HG02970 (cell line): Measurements from ENCODE around the gene SGF29.
"Not testable (repeated sequence)": the region's sequence is repeated elsewhere in the genome, so short reads cannot be mapped to it uniquely, and the experiment has no call there.

Experiments used
- ATAC-seq: cut with Tn5 transposase; IDR thresholded peaks from one replicate; pipeline ENCODE4 v1.9.1; 2021; ENCODE audit warnings: mild to moderate bottlenecking, moderate library complexity, moderate number of reproducible peaks; ENCODE audit not compliant: unreplicated experiment, low FRiP score

SGF29 gene

DNA sequence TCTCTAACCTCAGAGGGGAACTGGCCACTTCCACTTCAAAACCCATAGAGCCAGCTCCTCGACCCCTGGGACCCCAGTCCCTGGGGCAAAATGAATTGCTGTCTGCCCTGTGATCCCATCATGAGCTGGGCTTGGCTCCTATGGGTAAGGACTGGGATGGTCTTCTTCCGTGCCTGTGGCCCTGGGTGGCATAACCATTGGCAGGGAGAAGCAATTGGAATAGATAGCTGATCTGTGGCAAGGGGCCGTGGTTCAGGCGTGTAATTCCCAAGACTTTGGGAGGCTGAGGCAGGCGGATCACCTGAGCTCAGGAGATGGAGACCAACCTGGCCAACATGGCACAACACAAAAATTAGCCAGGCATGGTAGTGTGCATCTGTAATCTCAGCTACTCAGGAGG is 38.8 kb downstream of the SGF29 start:
- no peak for ATAC-seq

GRCh38 chr16:28592979-28593553 is 39.3 kb downstream of the SGF29 start:
- ATAC-seq, result no peak

- not testable (repeated sequence) for ATAC-seq
Observed at GRCh38 chr16:28595451-28595850, 41.7 kb downstream of the SGF29 start.

GRCh38 chr16:28596115-28596630 is 42.5 kb downstream of the SGF29 start:
- no peak for ATAC-seq

DNA sequence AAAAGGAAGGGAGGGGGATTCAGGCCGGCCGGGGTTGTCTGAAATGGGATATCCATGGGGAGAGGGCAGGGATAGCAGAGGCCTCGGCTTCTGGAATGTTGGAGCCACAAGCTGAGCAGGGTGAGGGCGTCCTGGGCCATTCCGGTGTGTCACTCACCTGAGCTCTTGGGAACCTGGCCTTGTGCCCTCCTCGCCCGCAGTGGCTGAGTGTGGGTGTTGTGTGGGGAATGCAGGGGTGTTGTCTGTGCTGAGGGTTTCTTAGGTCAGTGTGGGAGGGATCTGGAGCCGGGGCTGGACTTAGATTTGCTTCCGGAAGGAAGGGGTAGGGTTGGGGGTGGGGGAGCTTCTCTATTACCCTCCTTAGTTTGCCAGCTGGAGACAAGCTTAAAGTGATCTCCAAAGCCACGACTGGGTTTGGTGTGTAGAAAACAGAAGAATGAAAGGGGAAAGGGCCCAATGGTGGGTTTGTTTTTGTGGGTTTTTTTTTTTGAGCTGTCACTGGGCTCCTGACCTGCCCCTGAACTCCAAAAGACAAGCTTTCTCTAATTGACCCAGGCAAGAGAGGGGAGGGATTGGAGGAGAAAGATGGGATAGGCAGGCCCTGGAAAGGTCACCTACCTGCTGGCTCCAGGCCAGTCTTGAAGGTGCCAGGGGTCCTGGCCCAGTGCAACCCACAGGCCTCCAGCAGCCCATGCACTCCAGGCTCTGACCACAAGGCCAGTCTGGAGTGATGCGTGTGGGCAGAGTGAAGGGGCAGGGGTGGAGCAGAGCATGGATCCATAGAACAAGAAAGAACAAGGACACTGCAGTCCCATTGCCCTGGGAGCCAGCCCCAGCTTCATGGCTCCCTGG is 43.3 kb downstream of the SGF29 start, which contains the start of gene SULT1A2:
TSS of gene SULT1A2 (minus strand) at position 211 of the 852 bp plus-strand sequence. CDS start 1,120 bp downstream, outside the sequence.
- no peak for ATAC-seq

- no peak for ATAC-seq
Observed at GRCh38 chr16:28597692-28598261, 44.1 kb downstream of the SGF29 start.

DNA sequence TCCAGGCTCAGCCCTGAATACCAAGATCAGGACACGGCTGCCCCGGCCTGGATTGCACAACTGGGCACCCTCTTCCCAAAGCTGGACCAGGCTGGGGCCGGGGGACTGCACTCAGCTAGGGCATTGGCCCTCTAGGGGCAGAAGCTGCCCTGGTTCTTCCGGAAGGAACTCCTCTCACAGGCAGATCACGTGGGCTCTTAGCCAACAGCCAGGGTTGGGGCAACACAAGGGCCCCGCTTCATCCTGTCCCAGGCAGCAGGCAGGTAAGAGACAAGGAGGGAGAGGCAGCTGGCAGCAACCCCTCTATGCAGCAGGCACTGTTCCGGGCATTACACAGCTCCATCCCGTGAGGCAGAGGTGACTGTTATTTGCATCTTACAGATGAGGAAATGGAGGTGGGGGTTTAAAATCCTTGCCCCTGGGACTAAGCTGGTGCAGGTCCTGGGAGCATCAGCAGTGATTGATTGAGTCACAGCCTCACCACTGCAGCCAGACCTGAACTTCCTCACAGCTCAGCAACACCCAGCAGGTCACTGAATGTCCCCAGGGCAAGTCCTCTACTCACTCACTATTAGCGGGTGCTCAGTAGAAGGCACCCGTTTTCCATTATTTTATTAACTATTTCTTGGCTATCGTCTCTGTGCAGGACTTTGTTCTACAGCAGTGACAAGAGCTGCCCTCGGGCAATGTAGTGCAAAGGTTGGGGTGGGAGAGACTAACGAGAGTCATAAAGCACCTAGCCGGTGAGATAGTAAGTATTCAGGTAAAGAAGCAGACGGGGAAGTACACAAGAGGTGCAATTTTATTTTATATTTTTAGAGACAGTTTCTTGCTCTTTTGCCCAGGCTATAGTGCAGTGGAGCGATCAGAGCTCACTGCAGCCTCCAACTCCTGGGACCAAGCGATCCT is 45.9 kb downstream of the SGF29 start:
- ATAC-seq, result not testable (repeated sequence)

DNA sequence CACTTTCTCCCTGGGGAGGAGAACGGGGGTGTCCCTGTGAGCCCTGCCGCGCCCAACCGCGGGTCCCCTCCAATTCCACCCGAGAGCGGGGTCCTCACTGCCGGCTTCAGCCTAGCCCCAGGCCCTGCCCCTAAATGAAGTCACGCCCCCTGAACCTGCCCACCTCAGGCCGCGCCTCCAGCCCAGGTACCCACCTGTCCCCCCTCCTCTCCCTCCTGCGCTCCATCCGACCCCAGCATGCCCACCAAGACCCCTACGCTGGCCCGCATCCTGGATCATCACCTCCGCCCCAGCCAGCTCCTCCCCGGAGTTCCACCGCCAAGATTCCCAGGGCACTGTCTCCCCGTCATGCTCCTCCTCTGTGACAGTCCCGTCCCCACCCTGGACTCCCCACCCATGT is 47.2 kb downstream of the SGF29 start:
- ATAC-seq, result not testable (repeated sequence)

GRCh38 chr16:28601589-28601988 is 47.9 kb downstream of the SGF29 start:
- ATAC-seq, result not testable (repeated sequence)

DNA sequence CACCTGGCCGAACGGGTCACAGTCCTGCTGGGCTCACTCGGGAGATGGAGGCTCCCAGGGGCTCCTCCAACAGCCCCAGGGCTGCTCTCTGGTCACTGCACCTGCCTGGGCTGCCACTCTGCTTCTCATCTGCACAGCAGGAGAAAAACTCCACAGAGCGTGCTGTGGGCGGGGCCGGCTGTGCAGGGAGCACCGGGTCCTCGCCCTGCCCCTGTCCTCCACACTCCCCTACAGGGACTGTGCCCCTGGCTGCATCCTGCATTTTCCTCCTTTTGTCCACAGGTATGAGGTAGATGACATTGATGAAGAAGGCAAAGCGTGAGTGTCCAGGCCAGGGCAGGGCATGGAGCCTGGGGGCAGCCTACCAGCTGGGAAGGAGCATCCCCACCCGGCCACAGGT is 48.3 kb downstream of the SGF29 start:
- ATAC-seq, result not testable (repeated sequence)

DNA sequence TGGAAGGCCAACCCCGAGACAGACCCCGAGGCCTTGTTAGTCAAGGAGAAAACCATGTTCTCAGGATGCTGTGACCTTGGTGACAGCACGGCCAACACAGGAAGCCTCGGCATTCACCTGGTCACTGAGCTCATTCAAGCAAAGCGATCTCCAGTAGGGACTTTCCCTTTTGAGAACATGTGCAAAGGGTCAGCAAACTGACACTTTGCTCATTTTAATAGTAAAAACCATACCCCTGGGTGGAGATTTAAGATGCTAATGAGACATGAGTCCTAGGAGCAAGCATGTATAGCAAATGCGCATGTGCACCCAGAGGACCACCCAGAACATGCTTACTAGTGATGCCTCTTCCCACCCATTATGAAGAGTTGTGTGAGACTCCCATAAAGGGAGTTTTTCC is 48.8 kb downstream of the SGF29 start:
- no peak for ATAC-seq

DNA sequence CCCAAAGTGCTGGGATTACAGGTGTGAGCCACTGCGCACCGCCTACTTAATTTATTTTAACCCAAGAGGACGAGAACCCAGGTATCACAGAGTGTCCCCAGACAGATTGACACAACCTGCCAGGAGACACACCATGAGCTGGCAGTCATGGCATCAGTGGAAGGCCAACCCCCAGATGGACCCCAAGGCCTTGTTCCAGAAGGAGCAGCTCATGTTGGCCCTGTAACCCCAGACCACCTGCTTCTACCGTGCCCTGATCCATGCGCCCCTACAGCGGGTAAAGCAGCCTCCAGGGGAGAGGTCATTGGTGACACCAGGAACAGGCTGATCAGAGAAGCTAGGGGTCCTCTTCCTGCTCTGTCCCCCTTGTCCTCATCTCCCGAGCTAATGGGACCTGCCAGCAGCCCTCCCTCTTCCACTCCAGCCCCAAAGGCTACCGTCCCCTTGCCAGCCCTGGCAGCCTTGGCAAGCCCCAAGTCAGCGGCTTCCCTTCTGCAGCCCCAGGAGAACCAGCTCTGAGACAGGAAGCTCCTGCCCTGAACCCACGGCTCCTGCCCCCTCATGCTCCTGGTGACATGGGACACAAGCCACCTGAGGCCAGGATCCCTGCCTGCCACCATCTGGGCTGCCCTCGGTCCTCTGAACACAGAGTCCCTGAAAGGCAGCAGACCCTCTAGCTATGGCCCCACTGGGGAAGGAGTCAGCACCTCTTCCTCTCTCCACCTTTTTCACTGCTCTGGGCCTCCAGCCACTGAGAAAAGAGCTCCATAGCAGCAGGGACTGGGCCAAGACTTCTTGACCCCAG is 49.9 kb downstream of the SGF29 start:
- ATAC-seq, result no peak

DNA sequence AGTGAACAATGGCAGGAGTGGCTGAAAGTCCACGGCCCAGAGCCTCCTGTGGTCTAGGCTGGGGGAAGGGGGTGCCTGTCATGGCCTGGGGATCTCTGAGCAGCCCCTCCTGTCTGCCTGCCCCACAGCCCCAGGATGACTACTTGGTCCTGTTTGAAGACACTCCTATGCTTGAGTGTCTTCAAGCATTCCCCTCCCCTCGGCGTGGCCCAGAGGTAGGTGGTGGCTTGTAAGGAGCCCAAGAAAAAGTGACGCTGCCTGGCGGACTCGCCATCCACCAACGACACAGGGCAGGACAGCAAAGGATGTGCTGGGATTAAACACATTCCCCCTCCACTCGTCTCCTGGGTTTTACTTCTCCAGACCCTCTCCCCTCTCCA is 50.5 kb downstream of the SGF29 start:
- ATAC-seq, result no peak

GRCh38 chr16:28606291-28607115 is 52.8 kb downstream of the SGF29 start:
- ATAC-seq, result no peak

DNA sequence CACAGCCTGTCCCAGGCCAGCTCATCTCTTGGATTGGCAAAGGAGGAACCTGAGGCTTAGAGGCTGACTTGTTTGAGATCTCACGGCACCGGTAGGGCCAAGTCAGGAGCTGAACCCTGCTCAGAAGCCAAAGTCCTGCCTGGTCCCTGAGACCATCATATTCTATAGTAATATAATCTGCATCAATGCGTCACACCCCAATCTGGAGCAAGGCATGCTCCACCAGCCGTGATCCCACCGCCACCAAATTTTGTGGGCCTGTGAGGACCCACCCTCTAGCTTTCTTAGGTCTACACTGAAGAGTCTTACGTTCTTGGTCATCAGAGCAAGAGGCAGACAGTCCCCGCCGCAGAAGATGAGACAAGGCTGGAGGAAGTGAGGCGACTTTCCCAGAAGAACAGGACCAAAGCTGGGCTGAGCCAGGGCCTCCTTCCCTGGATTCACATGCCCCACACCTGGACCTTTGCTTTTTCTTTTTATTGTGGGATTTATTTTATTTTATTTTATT is 53.5 kb downstream of the SGF29 start:
- ATAC-seq, result no peak

GRCh38 chr16:28607681-28608495 is 54.2 kb downstream of the SGF29 start:
- not testable (repeated sequence) for ATAC-seq

GRCh38 chr16:28608496-28608808 is 54.7 kb downstream of the SGF29 start:
- not testable (repeated sequence) for ATAC-seq
